ENCODE results near the gene TRIL.

The TRIL gene

GRCh38 chr7:28919510-28919909 lies 38.6 kb downstream of the TRIL start:
- H3K4me3 ChIP-seq (ENCODE audit: low read depth, low read length): no peak overlapping the region
- no peaks in the 10 kb centered on the region for H3K27me3 ChIP-seq
- DNase-seq: no peak
- no peaks in the 10 kb centered on the region for H3K36me3 ChIP-seq
- H3K9me3 ChIP-seq: no peaks in the 10 kb centered on the region
- TF ChIP-seq CTCF (IDR thresholded peaks at IDR 0.05; ENCODE audit: low read depth, low read length): no peak
- peaks cover 13% of the 10 kb centered on the region for H3K4me1 ChIP-seq

GRCh38 chr7:28908775-28909174 lies 49.4 kb downstream of the TRIL start:
- DNase-seq: no peak
- no peaks in the 10 kb centered on the region for H3K9me3 ChIP-seq
- H3K4me3 ChIP-seq (ENCODE audit: low read depth, low read length): no peak overlapping the region
- no peaks in the 10 kb centered on the region for H3K36me3 ChIP-seq
- no peaks in the 10 kb centered on the region for H3K4me1 ChIP-seq
- no peak for TF ChIP-seq CTCF (IDR thresholded peaks at IDR 0.05; ENCODE audit: low read depth, low read length)
- no peaks in the 10 kb centered on the region for H3K27me3 ChIP-seq

GRCh38 chr7:28905464-28905863 lies 52.7 kb downstream of the TRIL start:
- no peaks in the 10 kb centered on the region for H3K36me3 ChIP-seq

GRCh38 chr7:28904578-28905048 lies 53.5 kb downstream of the TRIL start:
- peak overlapping the region; percentile 46 for H3K4me3 ChIP-seq (ENCODE audit: low read depth, low read length)
- H3K27me3 ChIP-seq: no peaks in the 10 kb centered on the region
- TF ChIP-seq CTCF (IDR thresholded peaks at IDR 0.05; ENCODE audit: low read depth, low read length): no peak
- no peaks in the 10 kb centered on the region for H3K36me3 ChIP-seq
- peak; percentile 59 for DNase-seq
- no peaks in the 10 kb centered on the region for H3K4me1 ChIP-seq
- no peaks in the 10 kb centered on the region for H3K9me3 ChIP-seq

More at GRCh38 chr7:28905464-28905863, 52.7 kb downstream of the TRIL start:
- DNase-seq: no peak
- no peaks in the 10 kb centered on the region for H3K4me1 ChIP-seq
- no peak for TF ChIP-seq CTCF (IDR thresholded peaks at IDR 0.05; ENCODE audit: low read depth, low read length)
- H3K9me3 ChIP-seq: no peaks in the 10 kb centered on the region
- H3K27me3 ChIP-seq: no peaks in the 10 kb centered on the region
- no peak overlapping the region for H3K4me3 ChIP-seq (ENCODE audit: low read depth, low read length)

DNA sequence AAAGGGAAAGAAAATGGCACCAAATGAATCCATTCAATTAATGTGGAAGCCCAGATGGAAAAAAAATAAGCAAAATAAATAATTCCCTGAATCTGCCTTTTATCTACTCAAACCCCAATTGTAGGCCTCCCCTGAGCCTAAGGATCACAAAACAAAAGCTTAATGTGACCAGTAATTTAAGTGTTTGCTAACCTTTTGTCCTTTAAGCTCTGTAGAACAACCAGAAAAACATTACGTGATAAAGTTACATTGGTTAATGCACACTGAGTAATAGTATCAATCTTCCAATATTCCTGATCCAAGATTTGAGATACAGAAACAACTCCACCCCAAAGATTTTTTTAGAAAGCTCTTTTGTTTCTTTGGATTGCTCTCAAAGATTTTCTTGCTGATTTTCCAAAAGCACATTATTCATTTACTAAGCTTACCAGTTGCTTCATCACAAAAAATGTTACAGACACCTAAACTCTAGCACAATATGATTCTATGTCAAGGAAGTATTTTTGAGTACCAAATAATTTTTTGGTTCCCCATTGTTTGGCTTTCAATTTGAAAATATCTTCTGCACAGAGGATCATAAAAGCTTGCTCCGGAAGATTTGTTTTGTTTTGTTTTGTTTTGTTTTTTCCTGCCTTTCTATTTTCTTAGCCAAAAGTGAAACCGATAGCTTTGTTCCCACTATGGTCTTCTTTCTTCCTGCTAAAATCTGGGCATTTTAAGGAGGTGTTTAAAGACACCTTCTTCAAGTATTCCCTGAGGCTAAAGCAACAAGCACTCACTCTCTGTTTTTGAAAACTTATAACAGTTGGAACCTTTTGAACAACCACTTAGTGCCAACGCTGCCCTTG lies 54.2 kb downstream of the TRIL start:
- Histone ChIP-seq H3K36me3 (no peaks in the 10 kb centered on the region), H3K4me1 (no peaks in the 10 kb centered on the region), H3K9me3 (no peaks in the 10 kb centered on the region), H3K4me3 (ENCODE audit: low read depth, low read length) (peak overlapping the region; percentile 46), H3K27me3 (no peaks in the 10 kb centered on the region)
- DNase-seq: no peak
- TF ChIP-seq CTCF (IDR thresholded peaks at IDR 0.05; ENCODE audit: low read depth, low read length): no peak
